ENCODE data around the gene ZACN.

The ZACN gene

GRCh38 chr17:76048025-76048605 is 30.9 kb upstream of the ZACN start:
- TF ChIP-seq CTCF (IDR thresholded peaks at IDR 0.05; ENCODE audit: low read depth, low read length): no peak
- no peaks in the 10 kb centered on the region for H3K9me3 ChIP-seq (ENCODE audit: severe bottlenecking)
- H3K27me3 ChIP-seq (ENCODE audit: insufficient read depth, low read depth, severe bottlenecking): no peaks in the 10 kb centered on the region
- H3K36me3 ChIP-seq: peaks cover 92% of the 10 kb centered on the region
- H3K4me3 ChIP-seq (ENCODE audit: low read depth, low read length): no peak overlapping the region
- H3K27ac ChIP-seq: no peak overlapping the region
- DNase-seq: no peak

- DNase-seq: no peak
- Histone ChIP-seq H3K27me3 (ENCODE audit: insufficient read depth, low read depth, severe bottlenecking) (no peaks in the 10 kb centered on the region), H3K27ac (no peak overlapping the region), H3K9me3 (ENCODE audit: severe bottlenecking) (no peaks in the 10 kb centered on the region), H3K36me3 (peaks cover 91% of the 10 kb centered on the region), H3K4me3 (ENCODE audit: low read depth, low read length) (no peak overlapping the region)
- TF ChIP-seq CTCF (IDR thresholded peaks at IDR 0.05; ENCODE audit: low read depth, low read length): no peak
Observed at GRCh38 chr17:76048711-76049110, 30.3 kb upstream of the ZACN start.

DNA sequence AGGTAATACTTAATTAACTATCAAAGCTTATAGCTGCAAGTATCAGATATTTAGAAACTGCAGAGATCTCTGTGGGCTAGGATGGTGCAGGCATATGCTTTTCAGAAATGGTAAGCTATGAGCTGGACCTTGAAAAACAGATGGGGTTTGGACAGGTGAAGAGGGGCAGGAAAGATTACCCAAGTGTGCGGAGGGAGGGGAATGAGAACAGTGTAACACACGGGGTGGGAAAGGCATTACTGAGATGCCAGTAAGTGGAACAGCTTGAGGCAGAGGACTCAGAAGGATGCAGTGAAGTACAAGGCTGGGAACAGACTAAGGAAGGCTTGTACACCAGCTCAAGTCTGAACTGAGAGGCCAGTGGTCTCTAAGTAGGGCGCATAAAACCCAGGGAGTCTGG is 29.7 kb upstream of the ZACN start:
- no peak for DNase-seq

DNA sequence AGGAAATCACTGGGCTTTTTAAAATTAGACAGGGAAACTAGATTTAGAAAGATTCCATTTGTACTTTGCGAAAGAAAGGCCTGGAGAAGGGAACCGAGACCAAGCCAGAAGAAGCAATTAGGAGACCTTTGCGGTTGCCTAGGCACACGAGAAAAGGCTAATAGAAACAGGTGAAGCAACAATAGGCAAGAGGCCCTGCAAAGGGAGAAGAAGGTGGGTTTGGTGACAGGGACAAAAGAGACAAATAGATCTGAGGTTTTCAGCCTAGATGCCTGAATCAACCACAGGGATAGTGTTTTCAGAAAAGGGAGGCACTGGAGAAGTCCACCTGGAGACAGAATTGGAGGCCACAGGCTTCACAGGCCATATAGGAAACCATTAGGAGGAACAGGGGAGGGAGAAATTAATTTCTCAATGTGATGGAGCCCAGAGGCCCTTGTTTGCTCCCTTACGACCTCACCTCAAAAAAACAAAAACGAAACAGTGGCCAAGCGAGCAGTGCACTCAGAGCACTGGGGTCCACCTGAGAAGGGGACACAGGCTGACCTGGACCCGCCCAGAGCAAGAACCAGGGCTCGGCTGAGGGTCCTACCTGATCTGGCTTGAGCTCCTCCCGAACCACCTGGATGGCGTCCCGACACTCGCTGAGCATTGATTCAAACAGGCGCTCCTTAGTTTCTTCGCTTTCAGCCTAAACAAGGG is 29.0 kb upstream of the ZACN start:
- no peak for DNase-seq
- Histone ChIP-seq H3K36me3 (peaks cover 91% of the 10 kb centered on the region), H3K9me3 (ENCODE audit: severe bottlenecking) (no peaks in the 10 kb centered on the region), H3K27ac (no peak overlapping the region), H3K4me3 (ENCODE audit: low read depth, low read length) (no peak overlapping the region), H3K27me3 (ENCODE audit: insufficient read depth, low read depth, severe bottlenecking) (no peaks in the 10 kb centered on the region)
- no peak for TF ChIP-seq CTCF (IDR thresholded peaks at IDR 0.05; ENCODE audit: low read depth, low read length)

More for the DNA sequence above, 29.7 kb upstream of the ZACN start:
- no peak for TF ChIP-seq CTCF (IDR thresholded peaks at IDR 0.05; ENCODE audit: low read depth, low read length)
- H3K27me3 ChIP-seq (ENCODE audit: insufficient read depth, low read depth, severe bottlenecking): no peaks in the 10 kb centered on the region
- no peak overlapping the region for H3K4me3 ChIP-seq (ENCODE audit: low read depth, low read length)
- H3K9me3 ChIP-seq (ENCODE audit: severe bottlenecking): no peaks in the 10 kb centered on the region
- peaks cover 91% of the 10 kb centered on the region for H3K36me3 ChIP-seq
- no peak overlapping the region for H3K27ac ChIP-seq

DNA sequence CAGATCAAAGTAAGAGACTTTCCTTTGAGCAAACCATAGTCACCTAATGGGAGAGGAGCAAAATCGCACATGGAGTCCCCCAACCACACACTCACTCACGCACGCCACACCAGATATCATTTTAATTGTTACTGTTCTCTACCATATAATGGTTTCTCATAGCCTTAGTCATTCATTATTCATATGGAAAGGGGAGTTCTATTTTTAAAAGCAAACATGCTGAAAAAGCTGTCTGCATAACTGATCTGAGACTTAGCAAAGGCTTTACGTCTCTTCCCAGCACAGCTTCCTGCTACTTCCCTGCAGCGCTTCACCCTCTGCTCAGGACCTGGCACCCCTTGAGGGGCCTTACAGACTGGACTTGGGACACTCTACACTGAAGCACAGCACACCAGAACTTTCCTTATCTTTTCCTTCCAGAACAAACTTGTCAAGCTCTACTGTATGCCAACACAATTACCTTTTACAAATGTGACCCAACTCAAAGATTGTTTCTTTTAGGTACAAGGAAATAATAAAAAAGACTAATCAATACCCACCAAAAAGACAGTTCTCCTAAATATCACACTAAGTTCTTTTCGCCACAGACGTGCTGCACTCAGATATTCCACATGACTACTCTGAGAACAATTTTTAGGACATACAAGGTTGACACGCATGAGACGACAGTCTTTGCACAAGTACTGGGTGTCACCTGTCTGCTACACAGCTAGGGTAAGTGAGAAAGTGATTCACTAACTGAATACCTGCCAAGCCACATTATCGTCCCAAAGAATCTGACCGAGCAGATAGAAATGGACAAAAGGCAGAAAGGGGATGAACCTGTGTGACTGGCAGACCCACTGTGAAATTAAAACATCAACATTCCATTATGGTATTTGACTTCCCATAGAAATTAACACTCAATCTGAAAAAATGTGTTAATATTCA is 28.2 kb upstream of the ZACN start:
- peaks cover 90% of the 10 kb centered on the region for H3K36me3 ChIP-seq
- no peaks in the 10 kb centered on the region for H3K9me3 ChIP-seq (ENCODE audit: severe bottlenecking)
- TF ChIP-seq CTCF (IDR thresholded peaks at IDR 0.05; ENCODE audit: low read depth, low read length): no peak
- no peak overlapping the region for H3K27ac ChIP-seq
- DNase-seq: no peak
- H3K27me3 ChIP-seq (ENCODE audit: insufficient read depth, low read depth, severe bottlenecking): no peaks in the 10 kb centered on the region
- H3K4me3 ChIP-seq (ENCODE audit: low read depth, low read length): no peak overlapping the region
